ENCODE measurements around the gene PDE4D.
A peak's percentile ranks its signal among the peaks of the same experiment; 100 is the strongest.

The PDE4D gene

GRCh38 chr5:59645380-59645779 lies 248.1 kb downstream of the PDE4D start:
- no peak for DNase-seq (ENCODE audit: low read depth)
- no peak overlapping the region for H3K4me3 ChIP-seq (ENCODE audit: low read depth, low read length)
- TF ChIP-seq CTCF (conservative IDR thresholded peaks at IDR 0.05; ENCODE audit: low read depth, low read length) = no peak

GRCh38 chr5:59640411-59640810 lies 253.1 kb downstream of the PDE4D start:
- peak; percentile 45 for DNase-seq (ENCODE audit: low read depth)
- TF ChIP-seq CTCF (conservative IDR thresholded peaks at IDR 0.05; ENCODE audit: low read depth, low read length) = no peak
- no peak overlapping the region for H3K4me3 ChIP-seq (ENCODE audit: low read depth, low read length)

GRCh38 chr5:59637884-59638580 lies 255.5 kb downstream of the PDE4D start:
- H3K4me3 ChIP-seq (ENCODE audit: low read depth, low read length) = no peak overlapping the region
- no peak for TF ChIP-seq CTCF (conservative IDR thresholded peaks at IDR 0.05; ENCODE audit: low read depth, low read length)
- DNase-seq (ENCODE audit: low read depth) = no peak

- TF ChIP-seq CTCF (conservative IDR thresholded peaks at IDR 0.05; ENCODE audit: low read depth, low read length) = no peak
- DNase-seq (ENCODE audit: low read depth) = no peak
- no peak overlapping the region for H3K4me3 ChIP-seq (ENCODE audit: low read depth, low read length)
Measured at GRCh38 chr5:59629561-59629960, 264.0 kb downstream of the PDE4D start.

- TF ChIP-seq CTCF (conservative IDR thresholded peaks at IDR 0.05; ENCODE audit: low read depth, low read length) = no peak
- H3K4me3 ChIP-seq (ENCODE audit: low read depth, low read length) = no peak overlapping the region
- DNase-seq (ENCODE audit: low read depth) = no peak
Measured at GRCh38 chr5:59628062-59628828, 265.3 kb downstream of the PDE4D start.

- no peak overlapping the region for H3K4me3 ChIP-seq (ENCODE audit: low read depth, low read length)
- no peak for DNase-seq (ENCODE audit: low read depth)
- TF ChIP-seq CTCF (conservative IDR thresholded peaks at IDR 0.05; ENCODE audit: low read depth, low read length) = no peak
Measured at GRCh38 chr5:59624898-59625297, 268.6 kb downstream of the PDE4D start.
